ENCODE results near the gene NSUN2. TPM values are rescaled to one million over a fixed set of nuclear protein-coding genes. Genes with fewer than 3 reads are reported as not detected.
A peak's percentile ranks its signal among the peaks of the same experiment; 100 is the strongest.

The NSUN2 gene
- total RNA-seq, 1 experiment from 2014 or later = 54.8 TPM

- no peak for DNase-seq (ENCODE audit: low read depth)
Observed at GRCh38 chr5:6644794-6645241, 12.0 kb upstream of the NSUN2 start.

- no peak for DNase-seq (ENCODE audit: low read depth)
Observed at GRCh38 chr5:6642655-6643054, 9.8 kb upstream of the NSUN2 start.

GRCh38 chr5:6638236-6638635, 5.4 kb upstream of the NSUN2 start:
- DNase-seq (ENCODE audit: low read depth) = no peak

- DNase-seq (ENCODE audit: low read depth) = no peak
Observed at GRCh38 chr5:6637590-6637989, 4.7 kb upstream of the NSUN2 start.

- no peak for DNase-seq (ENCODE audit: low read depth)
Observed at GRCh38 chr5:6637022-6637421, 4.2 kb upstream of the NSUN2 start.

GRCh38 chr5:6636293-6636692, 3.4 kb upstream of the NSUN2 start:
- no peak for DNase-seq (ENCODE audit: low read depth)

- no peak for DNase-seq (ENCODE audit: low read depth)
Observed at GRCh38 chr5:6634788-6635430, 2.1 kb upstream of the NSUN2 start.

GRCh38 chr5:6634306-6634705, 1.5 kb upstream of the NSUN2 start:
- peak; percentile 26 for DNase-seq (ENCODE audit: low read depth)

- peak; percentile 38 for DNase-seq (ENCODE audit: low read depth)
Observed at GRCh38 chr5:6633469-6634245, 813 bp upstream of the NSUN2 start.

GRCh38 chr5:6632324-6632887, 438 bp downstream of the NSUN2 start:
- peak; percentile 62 for DNase-seq (ENCODE audit: low read depth)

- no peak for DNase-seq (ENCODE audit: low read depth)
Observed at GRCh38 chr5:6631441-6631840, 1.4 kb downstream of the NSUN2 start.

- no peak for DNase-seq (ENCODE audit: low read depth)
Observed at GRCh38 chr5:6626508-6626907, 6.3 kb downstream of the NSUN2 start.

GRCh38 chr5:6623941-6624340, 8.9 kb downstream of the NSUN2 start:
- DNase-seq (ENCODE audit: low read depth) = no peak

- DNase-seq (ENCODE audit: low read depth) = no peak
Observed at GRCh38 chr5:6623228-6623627, 9.6 kb downstream of the NSUN2 start.

- no peak for DNase-seq (ENCODE audit: low read depth)
Observed at GRCh38 chr5:6616632-6617031, 16.2 kb downstream of the NSUN2 start.

GRCh38 chr5:6615034-6615815, 17.6 kb downstream of the NSUN2 start:
- DNase-seq (ENCODE audit: low read depth) = no peak

GRCh38 chr5:6611334-6612256, 21.2 kb downstream of the NSUN2 start:
- DNase-seq (ENCODE audit: low read depth) = no peak

GRCh38 chr5:6608016-6608415, 24.8 kb downstream of the NSUN2 start:
- DNase-seq (ENCODE audit: low read depth) = no peak

- no peak for DNase-seq (ENCODE audit: low read depth)
Observed at GRCh38 chr5:6607559-6607936, 25.3 kb downstream of the NSUN2 start.

GRCh38 chr5:6606884-6607558, 25.8 kb downstream of the NSUN2 start:
- DNase-seq (ENCODE audit: low read depth) = no peak

GRCh38 chr5:6604946-6605345, 27.9 kb downstream of the NSUN2 start:
- DNase-seq (ENCODE audit: low read depth) = no peak
